Fibroblast of skin of back (primary cell): ENCODE measurements around the gene CYB5R2.
"Not testable (repeated sequence)": the region's sequence is repeated elsewhere in the genome, so short reads cannot be mapped to it uniquely, and the experiment has no call there.

ENCODE experiments used
- DNase-seq: peaks from one replicate; pipeline ENCODE4 v3.0.0-alpha.2; 2013

CYB5R2 gene

DNA sequence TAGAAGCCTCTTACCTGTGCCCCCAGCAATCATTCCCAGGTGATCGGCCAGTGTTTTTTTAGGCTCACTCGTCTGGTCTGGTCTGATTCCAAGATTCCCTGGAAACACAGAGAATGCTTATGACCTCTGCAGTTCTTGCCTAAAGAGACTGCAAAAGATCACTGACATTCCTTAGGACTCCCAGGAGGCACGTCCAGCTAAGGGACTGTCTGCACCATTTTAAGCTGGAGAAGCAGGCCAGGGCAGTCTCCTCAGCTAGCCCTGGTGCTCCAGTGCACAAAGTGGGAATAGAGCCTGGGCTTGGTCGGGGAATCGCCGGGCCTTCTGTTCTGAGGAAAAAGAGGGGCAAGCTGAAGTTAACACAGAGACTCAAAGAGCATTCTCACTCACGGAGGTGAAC, 4.8 kb downstream of the CYB5R2 start:
- DNase-seq = no peak

DNA sequence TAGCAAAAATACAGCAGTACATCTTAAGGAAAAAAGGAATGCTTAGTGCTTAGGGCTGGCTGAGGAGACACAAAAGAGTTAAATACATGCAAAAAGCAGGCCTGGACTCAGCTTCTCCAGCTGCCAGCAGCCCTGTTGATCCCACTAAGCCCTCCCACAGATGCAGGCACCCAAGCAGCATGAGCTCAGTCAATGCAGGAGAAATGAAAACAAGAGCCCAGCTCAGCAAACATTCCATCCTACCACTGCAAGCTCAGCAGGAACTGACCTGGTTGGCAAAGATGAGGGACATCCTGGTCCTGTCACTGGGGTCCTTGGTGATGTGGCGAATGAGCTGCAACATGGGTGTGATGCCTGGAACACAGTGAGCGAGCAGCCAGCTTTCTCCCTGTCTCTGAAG, 5.8 kb downstream of the CYB5R2 start:
- DNase-seq = peak; percentile 57

DNA sequence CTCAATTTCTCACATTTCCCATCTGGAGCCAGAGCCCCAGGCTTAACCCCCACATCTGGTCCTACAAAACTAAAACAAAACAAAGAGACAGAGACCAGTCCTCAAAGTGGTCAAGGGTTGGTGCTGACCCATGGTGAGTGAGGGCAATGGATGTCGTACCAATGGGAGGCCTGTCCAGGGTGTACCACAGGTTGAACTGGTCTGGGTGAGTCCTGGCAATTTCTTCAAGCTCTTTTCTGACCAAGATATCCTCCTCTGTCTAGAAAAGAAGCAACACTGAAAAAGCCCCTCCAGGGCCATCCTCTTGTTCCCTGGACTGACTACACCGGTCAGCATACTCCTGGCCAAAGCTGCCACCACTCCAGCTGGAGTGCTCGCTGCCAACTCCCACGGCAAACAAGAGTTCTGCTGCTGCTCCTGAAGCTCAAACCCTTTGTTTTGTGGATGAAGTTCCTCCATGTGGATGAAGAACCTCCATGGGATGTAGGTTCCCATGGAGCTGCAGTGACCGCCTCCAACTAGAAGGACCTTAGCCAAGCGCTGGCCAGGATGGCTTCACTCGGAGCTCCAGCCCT, 6.9 kb downstream of the CYB5R2 start:
- no peak for DNase-seq

DNA sequence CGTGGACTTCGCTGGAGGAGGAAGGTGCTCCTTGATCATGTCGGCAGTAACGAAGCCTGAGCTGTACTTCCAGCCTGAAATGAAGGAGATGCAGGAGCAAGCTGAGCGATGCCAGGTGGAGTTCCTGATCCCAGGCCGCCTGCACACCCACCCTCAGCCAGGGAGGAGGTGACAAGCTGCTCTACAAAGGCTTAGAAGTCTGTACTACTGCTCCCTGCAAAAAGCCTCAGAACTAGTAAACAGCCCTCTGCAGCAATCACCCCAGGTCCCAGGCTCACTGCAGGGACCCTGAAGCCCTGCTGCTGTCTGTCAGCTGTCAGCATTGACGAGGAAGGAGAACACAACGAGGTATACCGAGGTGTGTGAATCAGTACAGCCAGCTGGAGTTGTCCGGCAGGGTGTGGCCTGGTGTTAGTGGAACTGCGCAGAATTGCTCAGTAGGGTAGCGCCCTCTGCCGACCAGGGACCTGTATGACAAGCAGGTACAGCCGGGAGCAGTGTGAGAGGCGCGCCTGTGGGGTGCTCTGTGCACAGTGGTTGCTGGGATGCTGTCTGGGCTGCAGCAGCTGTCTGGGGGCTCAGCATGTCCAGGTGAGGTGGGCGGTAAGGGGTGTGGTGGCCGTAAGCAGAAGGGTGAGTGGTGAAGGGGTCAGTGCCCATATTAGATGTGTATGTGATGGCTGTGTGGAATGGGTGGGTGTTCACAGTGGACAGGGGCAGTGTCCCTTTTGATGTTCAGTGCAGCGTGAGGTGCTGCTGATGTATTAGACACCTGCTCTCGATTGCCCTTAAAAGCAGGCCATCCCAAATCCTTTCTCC, 7.6 kb downstream of the CYB5R2 start:
- DNase-seq = peak; percentile 59

DNA sequence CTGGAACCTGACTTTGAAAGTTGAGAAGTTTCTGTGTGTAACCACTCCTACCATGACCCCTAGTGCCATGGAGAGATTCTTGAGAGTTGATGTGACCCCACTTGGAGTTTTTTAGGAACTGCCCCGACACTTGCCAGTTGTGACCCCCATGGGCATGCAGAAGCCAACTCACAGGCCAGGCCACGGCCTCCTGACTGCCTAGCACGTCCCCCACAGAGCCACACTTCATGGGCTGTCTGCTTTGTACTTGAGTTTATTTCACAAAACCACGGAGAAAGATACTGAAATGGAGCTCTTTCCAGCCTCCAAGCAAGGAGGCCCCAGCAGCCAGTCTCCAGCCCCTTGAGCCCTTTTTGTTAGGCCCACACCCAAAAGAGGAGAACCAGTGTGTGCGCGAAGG, 8.4 kb downstream of the CYB5R2 start:
- no peak for DNase-seq

DNA sequence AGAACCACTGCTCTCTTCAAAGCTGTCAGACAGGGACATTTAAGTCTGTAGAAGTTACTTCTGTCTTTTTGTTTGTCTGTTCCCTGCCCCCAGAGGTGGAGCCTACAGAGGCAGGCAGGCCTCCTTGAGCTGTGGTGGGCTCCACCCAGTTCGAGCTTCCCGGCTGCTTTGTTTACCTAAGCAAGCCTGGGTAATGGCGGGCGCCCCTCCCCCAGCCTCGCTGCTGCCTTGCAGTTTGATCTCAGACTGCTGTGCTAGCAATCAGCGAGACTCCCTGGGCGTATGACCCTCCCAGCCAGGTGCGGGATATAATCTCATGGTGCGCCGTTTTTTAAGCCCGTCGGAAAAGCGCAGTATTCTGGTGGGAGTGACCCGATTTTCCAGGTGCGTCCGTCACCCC, 9.8 kb downstream of the CYB5R2 start:
- DNase-seq = not testable (repeated sequence)

DNA sequence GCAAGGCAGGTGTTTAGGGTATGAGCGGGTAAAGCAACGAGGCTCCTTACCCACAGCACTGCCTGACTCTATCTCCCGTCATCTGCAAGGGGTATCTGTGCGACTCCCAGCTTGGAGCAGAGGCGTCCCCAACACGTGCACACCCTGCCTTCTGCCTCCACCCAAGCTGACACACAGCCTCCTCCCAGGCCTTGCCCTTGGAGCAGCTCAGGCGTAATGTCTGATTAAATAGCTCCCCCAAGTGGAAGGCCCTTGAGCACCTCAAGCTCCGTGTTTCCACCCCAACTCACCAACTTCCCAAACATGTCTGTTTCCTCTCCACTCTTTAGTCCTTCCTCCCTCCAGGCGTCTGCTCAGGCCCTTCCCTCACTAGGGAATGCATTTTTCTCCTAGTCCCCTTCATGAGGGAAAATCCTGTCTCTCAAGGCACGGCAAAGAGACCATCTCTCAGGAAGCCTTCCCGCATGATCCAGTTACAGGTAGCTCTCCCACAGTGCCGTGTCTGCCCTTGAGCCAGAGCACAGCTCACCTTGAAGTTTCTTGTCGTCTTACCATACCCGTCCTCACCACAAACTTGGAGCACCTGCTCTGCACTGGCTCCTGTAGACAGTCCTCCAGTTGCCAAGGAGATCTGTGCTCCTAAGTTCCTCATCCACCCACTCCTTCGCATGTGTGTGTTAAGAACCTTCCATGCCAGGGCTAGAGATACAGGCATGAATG, 15.8 kb downstream of the CYB5R2 start:
- DNase-seq = peak; percentile 67

DNA sequence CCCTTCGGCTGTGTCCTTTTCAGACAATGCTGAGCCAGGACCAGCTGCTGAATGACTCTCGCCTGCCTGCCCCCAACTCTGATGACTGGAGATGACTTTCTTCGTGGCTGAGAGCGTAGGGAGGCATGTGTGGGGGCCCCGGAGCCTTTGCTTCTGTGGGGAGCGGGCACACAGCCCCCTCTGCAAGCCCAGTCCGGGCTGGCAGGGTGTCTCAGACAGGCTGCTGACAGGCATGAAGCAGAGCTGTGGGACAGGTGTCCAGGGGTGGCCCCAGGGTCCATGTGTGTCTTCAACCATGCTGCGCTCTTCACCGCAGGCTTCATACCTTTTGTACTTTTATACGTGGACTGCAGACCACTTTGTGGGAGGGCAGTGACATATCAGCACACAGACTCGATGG, 16.6 kb downstream of the CYB5R2 start:
- DNase-seq = no peak

DNA sequence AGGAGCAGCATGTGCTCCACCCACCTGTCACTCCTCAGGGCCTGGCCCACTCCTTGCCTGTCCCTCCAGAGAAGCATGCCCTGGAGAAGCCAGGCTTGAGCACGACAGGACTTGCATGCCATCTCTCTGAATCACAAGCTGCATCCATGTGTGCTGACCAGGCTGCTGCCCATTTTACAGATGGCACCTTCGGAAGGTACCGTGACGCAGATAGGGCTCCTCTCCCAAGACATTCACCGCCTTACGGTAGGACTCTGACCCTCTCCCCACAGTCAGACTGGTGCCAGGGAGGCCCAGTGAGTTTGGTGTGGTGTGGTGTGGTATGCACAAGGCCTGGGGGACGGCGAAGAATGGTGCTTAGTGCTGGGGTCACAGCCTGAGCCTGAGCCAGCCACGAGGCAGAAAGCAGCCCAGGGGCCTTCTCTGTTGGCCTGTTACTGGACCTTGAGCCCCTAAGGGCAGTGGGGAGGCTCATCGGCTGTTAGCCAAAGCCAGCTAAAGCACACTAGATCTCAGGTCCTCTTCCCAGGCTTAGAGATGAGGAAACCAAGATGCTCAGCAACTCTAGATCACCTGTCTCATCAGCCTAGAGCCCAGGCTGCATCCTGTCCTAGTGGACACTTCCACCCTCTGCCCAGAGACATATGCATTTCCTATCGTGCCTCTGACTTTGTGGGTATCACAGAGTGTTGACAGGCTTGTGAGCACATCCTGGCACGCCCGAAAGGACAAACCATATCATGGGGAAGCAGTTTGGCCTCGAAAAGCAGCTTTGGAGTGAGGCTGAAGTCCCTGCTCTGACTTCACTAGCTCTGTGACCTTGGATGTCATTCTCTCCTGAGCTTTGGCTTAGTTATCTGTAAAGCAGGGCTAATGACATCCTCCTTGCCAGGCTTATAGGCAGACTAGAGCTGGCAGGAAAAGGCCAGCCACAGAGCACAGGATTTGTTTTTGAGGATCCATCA, 17.8 kb downstream of the CYB5R2 start:
- no peak for DNase-seq

DNA sequence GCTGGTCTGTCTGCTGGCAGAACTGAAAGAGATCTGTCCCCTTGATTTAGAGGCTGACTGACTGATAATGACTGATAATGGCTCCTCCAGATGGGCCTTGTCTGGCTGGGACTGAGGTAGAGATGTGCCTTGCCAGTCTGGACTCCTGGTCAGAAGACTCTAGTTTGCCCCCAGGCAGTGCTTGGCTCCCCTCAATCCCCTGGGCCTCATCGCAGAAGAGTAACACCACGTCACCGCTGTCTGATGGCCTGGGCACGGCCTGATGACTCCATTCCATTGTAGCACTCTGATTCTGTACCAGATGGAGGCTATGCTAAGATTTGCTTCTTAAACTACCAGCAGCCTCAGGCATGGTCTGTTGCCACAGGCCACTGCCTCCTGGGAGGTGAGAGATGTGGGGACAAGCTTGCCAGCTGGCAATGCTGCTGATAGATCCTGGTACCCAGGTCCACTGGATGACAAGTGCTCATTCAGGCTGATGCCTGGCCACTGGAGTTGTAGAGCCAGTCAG, 19.1 kb downstream of the CYB5R2 start:
- DNase-seq = no peak

DNA sequence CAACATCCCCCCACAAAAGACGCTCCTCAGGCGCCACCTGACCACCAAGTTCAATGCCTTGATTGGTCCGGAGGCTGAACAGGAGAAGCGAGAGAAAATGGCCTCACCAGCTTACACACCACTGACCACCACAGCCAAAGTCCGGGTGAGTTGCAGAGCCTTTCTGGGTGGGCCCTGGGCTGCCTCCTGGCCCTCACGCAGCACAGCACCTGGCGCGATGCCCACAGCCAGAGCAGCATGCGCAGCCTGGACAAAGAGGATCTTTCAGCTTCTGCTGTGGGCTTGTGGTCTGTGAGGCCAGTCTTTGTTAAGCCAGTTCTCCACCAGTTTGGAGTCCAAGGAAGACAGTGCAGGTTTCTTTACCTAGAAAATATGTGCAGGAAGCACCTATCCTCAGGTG, 21.6 kb downstream of the CYB5R2 start:
- no peak for DNase-seq

DNA sequence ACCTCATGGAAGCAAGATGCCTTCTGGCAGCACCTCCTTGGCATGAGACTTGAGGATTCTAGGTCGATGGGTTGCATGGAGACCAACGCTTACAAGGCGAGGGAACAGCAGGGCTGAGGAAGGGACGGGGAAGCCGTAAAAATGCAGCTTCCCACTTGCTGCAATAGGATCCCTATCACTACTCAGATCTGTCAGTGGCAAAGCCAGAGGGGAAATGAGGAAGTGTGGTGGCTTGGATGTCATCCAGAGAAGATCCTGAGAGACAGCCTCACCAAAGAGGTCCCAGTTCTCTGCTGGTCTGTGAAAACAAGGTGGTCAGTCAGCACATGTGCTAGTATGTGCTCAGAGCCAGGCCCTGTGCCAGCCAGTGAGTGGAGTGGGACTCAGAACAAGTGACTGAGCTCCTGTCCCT, 22.2 kb downstream of the CYB5R2 start:
- DNase-seq = peak; percentile 12

DNA sequence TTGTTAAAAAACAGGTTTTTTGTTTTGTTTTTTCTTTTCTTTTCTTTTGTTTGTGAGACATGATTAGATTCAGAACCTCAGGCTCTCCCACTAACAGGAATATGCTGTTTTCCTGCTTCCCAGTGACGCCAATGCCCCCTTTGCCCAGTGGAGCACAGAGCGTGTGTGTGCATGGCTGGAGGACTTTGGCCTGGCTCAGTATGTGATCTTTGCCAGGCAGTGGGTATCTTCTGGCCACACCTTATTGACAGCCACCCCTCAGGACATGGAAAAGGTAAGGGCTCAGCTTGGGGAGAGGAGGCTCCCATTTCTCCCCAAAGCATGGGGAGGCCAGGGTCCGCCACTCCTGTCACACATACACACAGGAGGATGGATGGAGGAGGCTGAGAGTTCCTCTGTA, 25.0 kb downstream of the CYB5R2 start:
- no peak for DNase-seq

DNA sequence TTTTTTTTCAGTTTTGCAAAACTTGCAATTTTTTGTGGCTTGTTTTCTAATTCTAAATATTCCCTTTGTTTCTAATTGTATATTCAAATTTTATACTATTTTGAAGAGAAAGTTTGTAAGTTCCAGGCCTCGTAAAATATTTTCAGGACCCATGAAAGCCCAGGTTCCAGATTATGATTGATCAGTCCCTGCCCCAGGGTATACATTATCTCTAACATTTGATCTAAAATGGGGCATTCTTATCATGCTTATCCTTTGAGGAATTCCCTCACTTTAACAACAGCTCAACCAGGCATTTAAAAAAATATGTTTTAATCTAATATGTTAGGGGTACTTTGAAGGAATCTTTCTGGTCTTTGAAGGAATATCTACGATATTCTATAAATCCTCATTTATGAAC, 26.4 kb downstream of the CYB5R2 start:
- no peak for DNase-seq

DNA sequence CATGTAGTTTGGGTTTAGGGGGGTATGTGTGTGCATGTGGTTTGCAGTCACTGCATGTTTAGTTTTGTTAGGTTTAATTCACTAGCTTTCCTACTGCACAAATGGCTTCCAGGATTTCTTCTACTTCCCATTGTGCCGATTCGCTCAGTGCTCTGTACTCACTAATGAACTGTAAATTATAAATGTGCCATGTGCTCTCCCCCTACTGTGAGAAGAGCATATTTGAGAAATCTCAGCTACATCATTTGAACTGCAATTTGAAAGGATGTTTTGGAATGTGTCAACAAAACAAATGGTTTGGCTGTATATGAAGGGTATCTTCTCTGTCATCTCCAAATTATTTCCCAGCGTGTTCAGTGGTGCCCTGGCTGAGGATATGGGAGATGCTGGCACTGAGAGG, 28.1 kb downstream of the CYB5R2 start:
- no peak for DNase-seq

DNA sequence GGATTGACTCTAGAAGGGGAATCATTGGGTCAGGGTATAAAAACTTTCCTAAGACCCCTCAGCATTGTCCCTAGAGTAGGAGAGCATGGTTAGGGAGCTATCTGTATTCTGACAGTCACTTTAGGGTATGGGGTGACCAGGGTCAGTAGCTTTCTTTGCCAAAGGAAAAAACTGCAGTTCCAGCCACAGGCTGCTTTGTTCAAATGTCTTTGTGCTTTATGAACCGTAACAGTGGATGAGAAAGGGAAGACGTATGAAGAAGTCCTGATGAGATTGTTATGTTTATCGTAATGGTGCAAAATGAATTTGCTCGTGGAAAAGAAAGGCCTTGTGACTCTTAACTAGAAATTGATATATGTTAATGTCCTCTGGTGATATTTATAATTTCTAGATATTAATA, 30.0 kb downstream of the CYB5R2 start:
- DNase-seq = no peak

DNA sequence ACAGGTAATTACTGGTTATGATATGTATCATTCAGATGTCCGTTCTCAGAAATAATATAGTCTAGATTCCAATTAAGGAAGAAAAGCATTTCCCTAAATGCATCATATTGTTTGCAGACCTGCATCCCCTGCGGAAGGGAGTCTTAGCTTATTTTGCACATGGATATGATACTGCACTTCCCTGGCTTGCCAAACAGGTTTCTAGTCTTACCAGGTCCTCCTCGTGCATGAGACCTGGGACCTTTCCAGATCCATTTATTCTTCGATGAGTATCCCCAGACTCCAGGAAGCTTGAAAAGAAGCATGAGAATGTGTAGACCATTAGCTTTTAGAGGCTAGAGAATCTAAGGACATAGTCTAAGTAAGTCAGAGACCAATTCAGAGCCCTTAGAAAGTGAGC, 30.6 kb downstream of the CYB5R2 start:
- no peak for DNase-seq

DNA sequence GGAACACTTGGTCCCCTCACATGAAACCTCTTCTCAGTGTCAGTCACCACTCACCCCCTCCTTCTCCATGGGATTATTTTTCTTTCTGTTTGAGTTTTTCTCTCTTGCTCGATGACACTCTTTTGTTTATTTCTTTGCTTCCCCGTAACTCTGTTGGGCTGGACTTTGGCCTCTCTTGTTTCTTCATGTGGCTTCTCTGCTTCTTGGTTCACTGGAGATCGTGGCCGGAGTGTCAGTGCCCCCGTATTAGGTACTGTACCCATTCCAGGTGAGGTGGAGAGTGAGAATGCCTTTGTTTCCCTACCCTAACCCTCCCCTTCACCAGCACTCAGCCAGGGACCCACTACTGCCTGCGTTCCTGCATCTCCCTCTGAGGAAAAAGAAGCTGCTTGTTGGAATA, 32.5 kb downstream of the CYB5R2 start:
- DNase-seq = no peak

DNA sequence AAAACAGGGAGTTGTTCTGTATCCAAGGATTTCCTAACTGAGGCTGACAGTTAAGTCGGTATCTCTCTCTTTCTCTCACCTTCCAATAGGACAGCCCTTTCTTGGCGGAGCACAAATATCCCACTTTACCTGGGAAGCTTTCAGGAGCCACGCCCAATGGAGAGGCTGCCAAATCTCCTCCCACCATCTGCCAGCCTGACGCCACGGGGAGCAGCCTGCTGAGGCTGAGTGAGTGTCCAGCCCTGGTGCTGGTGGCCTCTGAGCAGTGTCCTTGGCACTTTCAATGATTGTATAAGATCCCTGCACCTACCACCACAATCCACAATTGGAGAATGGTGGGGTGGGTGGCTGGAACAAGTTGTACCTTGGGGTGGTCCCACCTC, 33.7 kb downstream of the CYB5R2 start:
- DNase-seq = no peak

DNA sequence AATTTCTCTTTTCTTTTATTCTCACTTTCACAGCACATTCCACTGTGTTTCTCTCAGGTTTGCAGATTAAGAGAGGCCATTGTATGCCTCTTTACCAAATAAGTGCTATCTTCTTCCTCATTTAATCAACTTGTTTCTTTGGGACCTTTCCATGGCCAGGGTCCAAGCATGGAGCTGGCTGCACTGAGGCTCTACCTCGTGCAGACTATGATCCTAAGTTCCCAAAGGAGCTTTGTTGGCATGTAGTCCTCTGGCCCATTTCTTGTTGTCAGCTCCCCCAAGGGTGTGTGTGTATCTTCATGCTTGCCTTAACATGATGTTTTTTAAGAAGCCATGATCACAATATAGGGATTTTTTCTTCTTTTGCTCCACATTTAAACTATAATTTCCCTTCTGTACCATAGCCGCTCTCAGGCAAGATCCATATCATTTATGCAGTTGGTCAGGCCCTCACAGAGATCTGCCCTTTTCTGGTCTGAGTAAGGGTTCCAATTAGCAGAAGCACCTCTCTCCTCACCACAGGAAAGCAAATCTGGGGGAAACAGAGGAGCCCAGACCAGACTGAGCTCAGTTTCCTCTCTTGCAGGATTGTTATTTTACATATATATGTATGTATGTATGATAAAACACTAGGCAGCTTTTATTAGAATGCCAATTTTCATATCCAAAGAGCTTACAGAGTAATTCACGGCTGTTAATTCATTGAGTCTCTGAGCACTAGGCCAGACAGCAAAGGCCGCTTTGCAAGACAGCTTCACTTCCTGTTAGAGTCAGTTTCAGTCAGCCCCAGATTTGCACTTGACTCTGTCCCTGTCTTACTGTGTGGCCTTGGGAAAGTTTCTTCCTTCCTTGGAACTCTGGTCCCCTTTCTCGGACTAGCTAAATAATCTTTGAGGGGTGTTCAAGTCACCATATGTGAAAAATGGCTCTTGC, 34.3 kb downstream of the CYB5R2 start:
- no peak for DNase-seq

DNA sequence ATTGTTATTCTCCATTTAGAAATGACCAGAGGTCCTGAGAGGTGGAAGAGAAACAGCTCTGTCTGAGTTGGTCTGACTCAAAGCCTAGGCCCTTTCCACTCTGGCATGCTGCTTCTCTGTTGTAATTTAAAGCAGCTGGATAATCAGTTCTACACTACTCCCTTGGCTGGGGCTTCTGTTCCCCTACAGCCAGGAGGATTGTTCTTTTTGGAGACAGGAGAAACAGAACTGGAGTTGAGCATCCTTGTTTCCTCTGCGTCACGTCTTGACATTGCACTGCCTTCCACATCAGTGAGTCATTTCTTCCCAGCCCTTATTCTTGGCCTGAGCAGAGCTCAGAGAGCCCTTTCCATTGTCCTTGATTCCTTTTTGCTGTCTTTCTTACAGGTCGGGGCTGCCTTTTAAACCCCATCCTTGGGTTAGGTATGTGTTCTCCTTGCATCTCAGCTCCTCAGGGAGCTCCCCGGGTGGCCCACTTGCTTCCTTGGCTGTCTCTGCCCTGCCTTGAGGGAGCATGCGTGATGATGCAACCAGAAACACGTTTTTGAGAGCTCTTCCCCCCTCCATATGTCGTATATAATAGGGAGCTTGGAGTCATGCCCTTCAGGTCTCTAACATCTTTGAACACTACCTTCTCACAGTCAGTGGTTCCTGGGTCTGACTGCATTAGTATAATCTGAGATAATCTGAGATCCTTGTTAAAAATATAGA, 35.7 kb downstream of the CYB5R2 start:
- DNase-seq = peak; percentile 69
